GM18502 (cell line): ENCODE data around the gene SLC25A3.

Experiments
- ATAC-seq: cut with Tn5 transposase; IDR thresholded peaks from one replicate; pipeline ENCODE4 v1.9.1; 2021; ENCODE audit warnings: mild to moderate bottlenecking; ENCODE audit not compliant: unreplicated experiment, poor library complexity

The SLC25A3 gene

GRCh38 chr12:98653866-98654493 lies 60.5 kb downstream of the SLC25A3 start:
- no peak for ATAC-seq
